Liver (tissue), 3 donors: ENCODE results near the gene XKR8.

Experiments
- CTCF ChIP-seq: fragments of 150-350 bp; IDR thresholded peaks from 2 replicates; pipeline ENCODE4 v1.5.1; 2017; ENCODE audit warnings: improper control_type of control experiment, low read depth, low read length; ENCODE audit not compliant: missing input control
- REST ChIP-seq: IDR thresholded peaks from 2 replicates; pipeline ENCODE4 v1.6.1; 2016; ENCODE audit warnings: antibody characterized with exemption, mild to moderate bottlenecking
- TAF1 ChIP-seq: conservative IDR thresholded peaks from 2 replicates; pipeline ENCODE4 v1.6.1; 2016; ENCODE audit warnings: antibody characterized with exemption, mild to moderate bottlenecking
- YY1 ChIP-seq: IDR thresholded peaks from 2 replicates; pipeline ENCODE4 v1.6.1; 2016; ENCODE audit warnings: antibody characterized with exemption, mild to moderate bottlenecking
- TF ChIP-seq, protein P1 (sequence below): IDR thresholded peaks from 2 replicates; pipeline ENCODE4 v1.6.1; 2016; ENCODE audit warnings: antibody characterized with exemption
- donor health status: healthy.
- donor health status: healthy.

DNA sequence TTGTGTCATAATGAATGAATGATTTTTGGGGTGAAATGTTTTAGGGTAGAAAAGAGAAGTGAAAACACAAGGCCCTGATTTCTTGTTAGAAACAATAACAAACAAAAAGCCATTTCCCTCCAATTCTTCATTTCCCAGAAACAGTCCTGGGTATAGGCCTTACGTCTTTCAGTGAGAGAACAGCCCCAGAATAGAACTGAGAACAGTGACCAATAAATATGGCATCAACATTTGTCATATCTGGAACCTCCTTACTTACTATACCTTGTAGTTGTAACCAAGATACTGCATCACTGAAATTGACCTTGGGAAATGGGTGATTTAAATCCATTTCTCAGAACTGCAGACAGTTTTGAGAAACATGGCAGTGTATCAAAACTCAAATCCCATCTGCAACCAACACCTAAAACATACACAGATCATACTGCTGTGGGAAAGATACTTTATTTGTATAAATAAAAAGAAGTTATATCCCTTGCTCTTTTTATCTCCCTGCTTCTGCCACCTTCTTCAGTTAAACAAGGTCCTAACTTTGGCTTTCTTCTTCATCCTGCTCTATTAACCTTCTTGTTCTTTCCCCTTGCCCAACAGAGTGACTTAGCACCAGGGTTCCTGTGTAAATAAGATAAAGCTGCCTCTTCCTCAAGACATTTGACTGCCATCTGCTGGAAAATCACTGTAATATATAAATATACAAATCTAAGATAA, 19.5 kb downstream of the XKR8 start:
- TF ChIP-seq YY1 (no peak), CTCF (peak; percentile 55), REST (no peak), TAF1 (no peak)
- TF ChIP-seq, protein P1, sequence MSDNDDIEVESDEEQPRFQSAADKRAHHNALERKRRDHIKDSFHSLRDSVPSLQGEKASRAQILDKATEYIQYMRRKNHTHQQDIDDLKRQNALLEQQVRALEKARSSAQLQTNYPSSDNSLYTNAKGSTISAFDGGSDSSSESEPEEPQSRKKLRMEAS = no peak
